ENCODE measurements around the gene C1QL1.
"Not testable (repeated sequence)": the region's sequence is repeated elsewhere in the genome, so short reads cannot be mapped to it uniquely, and the experiment has no call there.

The C1QL1 gene

DNA sequence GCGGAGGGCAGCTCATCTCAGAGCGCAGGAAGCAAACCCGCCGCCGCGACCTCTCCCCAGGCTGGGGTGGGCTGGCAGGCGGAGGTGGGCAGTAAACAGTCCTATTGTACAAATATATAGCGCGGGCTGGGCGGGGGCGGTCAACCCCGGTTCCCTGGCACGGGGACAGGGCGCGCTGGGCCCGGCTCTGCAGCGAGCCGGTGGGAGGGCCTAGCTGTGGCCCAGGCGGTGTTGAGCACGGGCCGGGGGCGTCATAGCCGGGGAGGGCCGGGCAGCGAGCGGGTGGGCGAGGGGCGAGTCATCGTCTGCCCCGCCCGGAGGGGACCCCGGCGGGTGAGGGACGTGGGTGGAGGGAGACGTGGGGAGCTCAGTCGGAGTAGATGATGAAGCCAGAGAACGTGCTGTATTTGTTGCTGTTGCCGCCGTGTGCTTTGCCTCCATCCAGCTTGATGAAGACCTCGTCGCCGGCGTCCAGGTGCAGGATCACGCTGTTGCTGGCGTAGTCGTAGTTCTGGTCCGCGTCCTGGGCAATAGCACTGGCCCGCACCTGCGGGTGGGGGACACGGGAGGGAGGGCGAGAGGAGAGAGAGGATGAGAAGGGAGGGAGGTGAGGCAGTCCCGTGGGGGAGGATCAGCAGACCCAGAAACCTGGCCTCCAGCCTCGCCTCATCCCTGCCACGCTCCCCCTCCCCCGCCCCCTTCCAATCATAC, 8.1 kb downstream of the C1QL1 start:
- DNase-seq: no peak

GRCh38 chr17:44956998-44957981, 10.8 kb downstream of the C1QL1 start:
- no peak for DNase-seq

GRCh38 chr17:44955674-44956425, 12.3 kb downstream of the C1QL1 start:
- no peak for DNase-seq

DNA sequence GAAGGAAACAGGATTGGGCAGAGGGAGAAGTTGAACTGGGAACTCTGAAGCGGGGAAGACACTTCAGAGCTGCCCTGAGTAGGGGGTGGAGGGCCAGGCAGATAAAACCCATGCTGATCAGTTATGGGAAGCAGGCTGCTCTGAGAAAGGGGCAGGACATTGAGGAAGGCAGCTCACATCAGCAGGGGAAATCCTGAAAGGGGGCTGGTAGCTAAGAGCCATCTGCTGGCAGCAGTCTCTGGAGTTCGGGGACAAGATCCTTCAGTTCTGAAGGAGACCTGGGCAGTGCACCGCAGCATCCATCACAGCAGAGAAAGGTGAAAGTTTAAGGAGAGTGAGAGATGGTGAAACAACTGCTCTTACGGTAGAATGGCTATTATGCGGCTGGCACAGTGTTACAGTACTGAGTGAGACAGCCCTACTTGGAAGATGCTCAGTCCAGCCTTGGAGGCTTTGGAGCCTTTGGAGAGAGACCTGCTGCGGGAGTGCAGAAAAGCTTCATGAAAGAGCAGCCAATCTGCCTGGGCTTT, 15.1 kb downstream of the C1QL1 start:
- no peak for DNase-seq

- DNase-seq: no peak
These were observed 19.7 kb downstream of the C1QL1 start for GRCh38 chr17:44948315-44948795.

DNA sequence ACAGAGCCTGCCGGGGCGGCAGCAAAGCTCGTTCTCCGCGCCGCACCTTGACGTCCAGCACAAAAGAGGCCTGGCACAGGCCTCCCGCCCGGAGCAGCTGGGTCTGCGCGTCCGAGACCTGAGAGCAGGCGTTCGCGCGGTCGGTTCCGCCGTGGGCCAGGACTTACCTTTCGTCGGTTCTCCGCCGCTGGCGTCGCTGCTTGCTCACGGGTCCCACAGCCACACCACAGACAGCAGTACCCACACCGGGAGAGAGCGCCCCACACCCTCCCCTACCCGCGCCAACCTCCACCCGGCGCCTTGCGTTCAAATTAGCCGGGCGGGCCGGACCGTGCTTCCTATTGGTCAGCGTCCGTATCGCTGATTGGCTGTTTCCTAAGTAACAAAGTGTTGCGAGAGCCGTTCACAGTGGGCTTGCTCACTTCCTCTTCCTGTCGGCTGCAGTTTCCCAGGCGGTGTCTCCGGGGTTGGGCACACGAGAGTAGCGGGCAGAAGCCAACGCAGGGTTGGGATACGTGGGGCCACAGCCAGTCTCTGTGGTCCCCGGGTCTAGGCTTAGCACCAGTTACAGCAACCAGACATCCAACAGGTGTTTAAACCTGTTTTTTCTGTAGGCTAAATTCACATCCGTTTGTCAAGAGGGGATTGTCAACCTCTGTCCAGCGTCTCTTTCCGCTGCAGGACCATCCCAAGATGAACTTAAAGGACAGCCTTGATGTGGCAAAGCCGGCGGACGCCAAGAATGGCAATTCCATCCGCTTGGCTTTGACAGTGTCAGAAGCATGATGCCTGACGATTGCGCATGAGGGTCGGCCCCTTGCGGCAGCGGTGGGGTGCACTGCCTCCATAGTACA, 20.4 kb downstream of the C1QL1 start, which contains the start of gene KIF18B:
Gene KIF18B, minus strand, starts transcription at position 313 of the 854 bp plus-strand sequence. CDS start 11,429 bp downstream, outside the sequence.
- peak; percentile 92 for DNase-seq

GRCh38 chr17:44945652-44946051, 22.5 kb downstream of the C1QL1 start:
- DNase-seq: not testable (repeated sequence)

- no peak for DNase-seq
These were observed 25.6 kb downstream of the C1QL1 start for GRCh38 chr17:44942456-44942855.

DNA sequence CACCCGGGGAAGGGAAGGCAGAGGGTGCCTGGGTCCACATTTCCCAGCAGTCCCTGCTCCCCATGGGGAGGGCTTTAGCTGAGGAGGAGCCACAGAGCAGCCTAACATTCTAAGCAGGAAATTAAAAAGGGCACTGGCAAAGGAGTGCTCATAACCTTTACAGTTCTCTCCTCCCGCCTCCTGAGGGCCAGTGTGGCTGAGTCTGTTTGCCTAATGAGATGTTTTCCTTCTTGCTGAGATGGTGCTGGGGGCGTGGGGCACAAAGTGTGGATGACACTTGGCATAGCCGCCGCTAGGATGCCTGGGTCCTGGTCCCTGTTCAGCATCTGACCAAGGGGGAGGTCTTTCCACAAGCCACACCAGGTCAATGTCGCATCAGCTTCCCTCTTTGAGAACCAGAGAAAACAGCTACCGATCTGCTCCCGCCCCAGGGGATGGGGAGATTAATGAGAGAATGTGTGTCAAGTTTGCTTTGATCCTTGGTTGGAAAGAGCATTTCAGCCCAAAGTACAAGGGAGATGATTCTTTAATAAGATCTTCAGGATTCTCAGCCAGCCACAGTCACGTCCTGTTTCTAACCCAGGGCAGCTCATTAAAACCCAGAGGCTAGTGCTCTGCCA, 26.3 kb downstream of the C1QL1 start:
- no peak for DNase-seq

GRCh38 chr17:44940768-44941167, 27.3 kb downstream of the C1QL1 start:
- no peak for DNase-seq

- no peak for DNase-seq
These were observed 27.8 kb downstream of the C1QL1 start for GRCh38 chr17:44940317-44940716.

DNA sequence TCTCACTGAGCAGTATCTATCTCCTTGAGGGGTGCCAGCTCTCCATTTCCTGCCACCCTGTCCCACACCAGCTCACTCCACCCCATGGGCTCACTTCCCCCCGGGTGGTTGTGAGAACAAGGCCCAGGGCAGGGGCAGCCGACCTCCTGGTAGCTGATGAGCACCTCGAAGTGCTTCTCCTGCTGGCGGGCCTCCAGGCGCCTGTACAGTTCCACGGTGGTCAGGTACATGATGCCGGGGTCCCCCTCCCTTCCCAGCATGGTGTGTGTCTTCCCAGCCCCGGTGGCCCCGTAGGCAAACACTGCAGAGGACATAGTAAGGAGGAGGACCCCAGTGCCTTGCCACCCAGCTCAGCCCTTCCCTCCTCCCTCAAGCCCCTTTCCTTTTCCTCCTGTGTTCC, 33.0 kb downstream of the C1QL1 start:
- DNase-seq: no peak

GRCh38 chr17:44934745-44935105, 33.4 kb downstream of the C1QL1 start:
- DNase-seq: no peak

DNA sequence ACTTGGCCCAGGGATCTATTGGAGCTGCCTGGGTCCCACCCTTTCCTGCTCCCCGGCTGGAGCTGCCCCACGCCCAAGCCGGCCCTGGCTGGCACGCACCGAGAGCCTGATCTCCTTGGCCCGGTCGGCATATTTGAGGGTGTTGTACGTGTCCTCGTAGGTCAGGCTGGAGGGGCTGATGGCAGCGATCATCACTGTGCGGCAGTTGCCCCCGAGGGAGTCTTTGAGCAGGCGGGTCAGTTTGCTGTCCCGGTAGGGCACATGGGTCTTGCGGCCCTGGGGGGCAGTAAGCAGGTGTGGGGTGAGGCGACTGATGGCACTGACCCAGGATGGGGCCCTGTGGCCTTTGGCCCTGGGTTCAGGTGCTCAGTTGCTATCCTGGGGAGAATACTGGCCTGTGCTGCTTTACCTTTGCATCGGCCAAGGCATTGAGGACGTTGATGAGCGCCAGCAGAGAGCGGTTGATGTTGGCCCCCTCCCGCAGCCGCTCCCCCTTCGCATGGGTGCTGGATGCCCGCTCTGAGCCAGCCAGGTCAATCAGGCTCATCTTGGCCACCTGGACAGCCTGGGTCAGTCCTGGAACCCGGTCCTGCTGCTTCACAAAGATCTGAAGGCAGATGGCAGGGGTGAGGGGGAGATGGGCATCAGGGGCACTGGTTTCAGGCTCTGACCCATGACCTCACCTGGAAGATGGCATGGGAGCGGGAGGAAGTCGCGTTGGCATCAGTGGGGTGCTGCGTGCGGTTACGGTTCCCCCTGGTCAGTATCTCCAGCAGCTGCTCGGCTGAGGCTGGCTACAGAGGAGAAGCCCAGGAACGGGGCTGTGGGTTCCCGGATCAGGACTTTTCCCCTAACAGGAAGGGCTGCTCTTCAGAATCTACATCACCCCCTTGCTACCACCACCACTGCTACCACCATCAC, 34.0 kb downstream of the C1QL1 start:
- DNase-seq: no peak

- DNase-seq: no peak
These were observed 35.4 kb downstream of the C1QL1 start for GRCh38 chr17:44932787-44933097.

- DNase-seq: no peak
These were observed 35.9 kb downstream of the C1QL1 start for GRCh38 chr17:44932096-44932786.

DNA sequence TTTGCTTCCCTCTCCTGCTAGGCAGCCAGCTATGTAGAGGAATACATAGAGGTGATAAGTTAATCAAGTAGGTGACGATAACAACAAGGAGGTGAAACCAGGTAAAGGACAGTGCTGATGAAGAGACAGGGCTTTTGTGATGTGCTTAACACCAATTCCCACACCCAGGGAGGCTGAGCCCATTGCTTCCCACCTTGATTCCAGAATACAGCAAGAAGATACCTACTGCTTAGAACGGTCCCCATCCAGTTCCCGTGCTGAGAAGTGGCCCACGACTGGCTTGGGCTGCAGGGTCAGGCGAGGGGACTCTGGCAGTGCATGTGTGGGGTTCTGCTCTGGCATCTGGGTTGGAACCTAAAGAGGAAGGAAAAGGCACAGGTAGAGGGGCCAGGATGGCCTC, 36.7 kb downstream of the C1QL1 start:
- DNase-seq: no peak

GRCh38 chr17:44930667-44931066, 37.4 kb downstream of the C1QL1 start:
- DNase-seq: no peak

- no peak for DNase-seq
These were observed 39.0 kb downstream of the C1QL1 start for GRCh38 chr17:44928950-44929720.

Data from midbrain (tissue), 1 donor.